ENCODE data around the gene SEMA6D.

The SEMA6D gene

DNA sequence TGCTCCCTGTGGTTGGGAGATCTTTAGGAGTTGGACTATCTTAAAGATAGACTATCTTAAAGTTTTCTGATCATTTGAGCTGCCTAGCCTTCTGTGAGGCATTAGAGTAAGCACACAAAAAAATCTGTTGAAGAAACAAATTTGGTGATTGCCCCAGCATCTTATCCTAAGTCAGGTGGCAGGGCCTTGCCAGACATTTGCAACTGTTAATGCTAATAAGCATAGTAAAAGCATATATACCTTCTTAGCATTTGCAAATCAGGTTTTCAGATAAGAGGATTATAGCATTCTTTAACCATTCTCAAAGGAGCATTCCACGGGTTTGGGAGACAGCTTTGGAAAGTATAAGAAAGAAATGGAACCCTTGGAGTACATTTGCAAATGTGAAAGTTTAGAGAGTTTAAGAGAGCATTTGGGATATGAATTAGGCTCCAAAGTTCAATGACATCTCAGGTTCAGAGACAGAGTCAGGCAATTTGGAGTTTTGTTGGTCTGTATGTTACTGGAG is 61.0 kb downstream of the SEMA6D start:
- no peak overlapping the region for H3K4me3 ChIP-seq (replicated peaks; ENCODE audit: low read depth, low read length)
- DNase-seq (ENCODE audit: extremely low read depth, insufficient read length): no peak
- H3K27me3 ChIP-seq (replicated peaks; ENCODE audit: control insufficient read depth, insufficient read depth, low read length): no peaks in the 10 kb centered on the region
- TF ChIP-seq, protein P1, sequence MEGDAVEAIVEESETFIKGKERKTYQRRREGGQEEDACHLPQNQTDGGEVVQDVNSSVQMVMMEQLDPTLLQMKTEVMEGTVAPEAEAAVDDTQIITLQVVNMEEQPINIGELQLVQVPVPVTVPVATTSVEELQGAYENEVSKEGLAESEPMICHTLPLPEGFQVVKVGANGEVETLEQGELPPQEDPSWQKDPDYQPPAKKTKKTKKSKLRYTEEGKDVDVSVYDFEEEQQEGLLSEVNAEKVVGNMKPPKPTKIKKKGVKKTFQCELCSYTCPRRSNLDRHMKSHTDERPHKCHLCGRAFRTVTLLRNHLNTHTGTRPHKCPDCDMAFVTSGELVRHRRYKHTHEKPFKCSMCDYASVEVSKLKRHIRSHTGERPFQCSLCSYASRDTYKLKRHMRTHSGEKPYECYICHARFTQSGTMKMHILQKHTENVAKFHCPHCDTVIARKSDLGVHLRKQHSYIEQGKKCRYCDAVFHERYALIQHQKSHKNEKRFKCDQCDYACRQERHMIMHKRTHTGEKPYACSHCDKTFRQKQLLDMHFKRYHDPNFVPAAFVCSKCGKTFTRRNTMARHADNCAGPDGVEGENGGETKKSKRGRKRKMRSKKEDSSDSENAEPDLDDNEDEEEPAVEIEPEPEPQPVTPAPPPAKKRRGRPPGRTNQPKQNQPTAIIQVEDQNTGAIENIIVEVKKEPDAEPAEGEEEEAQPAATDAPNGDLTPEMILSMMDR (IDR thresholded peaks at IDR 0.05; ENCODE audit: insufficient read depth, low read length, poor library complexity, severe bottlenecking): no peak
- no peaks in the 10 kb centered on the region for H3K36me3 ChIP-seq (ENCODE audit: control insufficient read depth, insufficient read depth, low read length)

DNA sequence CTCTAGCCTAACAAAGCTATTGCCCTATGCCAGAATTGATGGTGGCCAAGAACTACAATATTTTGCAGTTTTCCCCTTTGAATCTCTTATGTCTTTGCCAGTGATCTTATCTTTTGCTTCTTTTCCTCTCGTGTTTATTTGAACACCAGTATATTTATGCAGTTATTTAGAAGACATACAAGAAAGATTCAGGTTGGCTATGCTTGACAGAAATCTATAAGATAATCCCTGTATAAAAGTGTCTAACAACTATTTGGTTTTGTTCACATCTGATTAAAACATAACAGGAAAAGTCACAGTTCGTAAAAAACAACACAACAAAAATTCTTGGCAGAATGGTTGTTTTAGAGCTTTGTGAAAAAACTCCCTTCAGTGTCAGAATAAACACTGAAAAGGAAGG is 63.7 kb downstream of the SEMA6D start:
- H3K36me3 ChIP-seq (ENCODE audit: control insufficient read depth, insufficient read depth, low read length): no peaks in the 10 kb centered on the region
- no peaks in the 10 kb centered on the region for H3K27me3 ChIP-seq (replicated peaks; ENCODE audit: control insufficient read depth, insufficient read depth, low read length)
- DNase-seq (ENCODE audit: extremely low read depth, insufficient read length): no peak
- H3K4me3 ChIP-seq (replicated peaks; ENCODE audit: low read depth, low read length): no peak overlapping the region
- TF ChIP-seq, protein P1 (IDR thresholded peaks at IDR 0.05; ENCODE audit: insufficient read depth, low read length, poor library complexity, severe bottlenecking): no peak

DNA sequence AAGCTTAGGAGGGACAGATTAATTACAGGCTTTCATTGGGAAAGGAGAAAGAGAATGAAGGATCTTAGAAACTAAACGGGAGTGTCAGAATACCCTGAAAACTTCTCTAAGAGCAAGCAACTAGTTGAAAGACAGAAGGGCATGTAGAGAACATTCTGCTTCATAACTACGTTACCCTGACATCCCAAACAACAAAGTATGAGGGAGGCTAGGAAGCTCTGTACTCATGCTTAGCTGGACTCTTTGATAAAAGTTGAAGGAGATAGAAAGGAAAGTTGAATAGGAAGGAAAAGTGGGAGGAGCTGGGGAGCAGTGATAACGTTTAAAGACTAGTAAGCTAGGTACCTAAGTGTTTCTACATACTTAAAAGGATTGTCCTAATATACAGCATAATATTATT is 64.2 kb downstream of the SEMA6D start:
- no peak for DNase-seq (ENCODE audit: extremely low read depth, insufficient read length)
- Histone ChIP-seq H3K4me3 (replicated peaks; ENCODE audit: low read depth, low read length) (no peak overlapping the region), H3K27me3 (replicated peaks; ENCODE audit: control insufficient read depth, insufficient read depth, low read length) (no peaks in the 10 kb centered on the region), H3K36me3 (ENCODE audit: control insufficient read depth, insufficient read depth, low read length) (no peaks in the 10 kb centered on the region)
- TF ChIP-seq, protein P1 (IDR thresholded peaks at IDR 0.05; ENCODE audit: insufficient read depth, low read length, poor library complexity, severe bottlenecking): no peak

DNA sequence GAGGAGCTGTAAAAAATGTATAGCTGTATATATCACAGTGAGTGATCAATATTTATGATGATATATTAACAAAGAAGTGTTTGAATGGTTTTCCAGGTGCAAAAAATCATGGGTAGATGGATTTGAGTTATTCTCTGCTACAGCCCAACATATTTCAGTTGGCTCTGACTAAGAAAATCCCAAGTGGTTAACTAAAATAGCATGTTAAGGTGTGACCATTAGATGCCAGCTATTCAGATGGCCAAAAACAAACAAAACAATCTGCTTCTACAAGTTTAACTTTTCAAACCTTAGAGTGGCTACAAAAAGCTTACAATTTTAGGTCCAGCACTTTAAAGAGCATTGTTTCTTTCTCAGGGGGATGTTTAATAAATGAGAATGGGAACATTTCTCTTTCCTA is 67.5 kb downstream of the SEMA6D start:
- Histone ChIP-seq H3K36me3 (ENCODE audit: control insufficient read depth, insufficient read depth, low read length) (no peaks in the 10 kb centered on the region), H3K27me3 (replicated peaks; ENCODE audit: control insufficient read depth, insufficient read depth, low read length) (no peaks in the 10 kb centered on the region), H3K4me3 (replicated peaks; ENCODE audit: low read depth, low read length) (no peak overlapping the region)
- TF ChIP-seq, protein P1 (IDR thresholded peaks at IDR 0.05; ENCODE audit: insufficient read depth, low read length, poor library complexity, severe bottlenecking): no peak
- DNase-seq (ENCODE audit: extremely low read depth, insufficient read length): no peak

DNA sequence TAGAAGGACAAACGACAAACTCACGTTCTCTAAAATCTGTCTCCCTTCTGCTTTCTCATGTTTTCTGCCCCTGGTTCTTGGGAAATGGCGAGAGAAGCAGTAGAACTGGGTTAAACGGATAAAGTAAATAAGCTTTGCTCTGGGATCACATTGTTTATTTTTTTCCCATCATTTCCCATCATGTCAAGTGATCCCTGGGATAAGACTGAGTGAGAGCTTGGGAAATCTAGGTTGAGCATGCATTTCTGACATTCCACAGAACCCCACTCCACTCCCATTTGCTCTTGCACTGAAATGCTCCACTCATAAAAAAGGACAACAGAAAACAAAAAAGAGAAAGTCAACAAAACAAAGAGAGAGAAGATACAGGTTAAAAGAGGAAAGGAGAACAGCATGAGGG is 69.1 kb downstream of the SEMA6D start:
- TF ChIP-seq, protein P1 (IDR thresholded peaks at IDR 0.05; ENCODE audit: insufficient read depth, low read length, poor library complexity, severe bottlenecking): no peak
- Histone ChIP-seq H3K27me3 (replicated peaks; ENCODE audit: control insufficient read depth, insufficient read depth, low read length) (no peaks in the 10 kb centered on the region), H3K36me3 (ENCODE audit: control insufficient read depth, insufficient read depth, low read length) (no peaks in the 10 kb centered on the region), H3K4me3 (replicated peaks; ENCODE audit: low read depth, low read length) (no peak overlapping the region)
- DNase-seq (ENCODE audit: extremely low read depth, insufficient read length): no peak

DNA sequence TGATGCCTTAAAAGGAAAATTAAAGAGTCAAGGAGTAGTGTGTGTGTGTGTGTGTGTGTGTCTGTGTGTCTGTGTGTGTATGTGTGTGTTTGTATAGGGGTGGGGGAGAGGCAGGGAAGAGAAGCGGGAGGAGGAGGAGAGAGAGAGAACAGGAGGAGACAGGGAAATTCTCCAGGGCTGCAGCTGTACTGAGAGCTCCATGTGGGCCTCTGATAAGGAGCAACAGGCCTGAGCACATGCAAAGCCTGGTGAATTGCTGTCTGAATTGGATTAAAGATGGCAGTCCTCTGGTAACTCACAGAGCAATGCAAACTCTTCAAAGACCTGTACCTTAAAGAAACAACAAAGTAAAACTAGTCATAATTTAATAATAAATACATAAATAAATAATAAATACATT is 70.6 kb downstream of the SEMA6D start:
- H3K27me3 ChIP-seq (replicated peaks; ENCODE audit: control insufficient read depth, insufficient read depth, low read length): no peaks in the 10 kb centered on the region
- TF ChIP-seq, protein P1 (IDR thresholded peaks at IDR 0.05; ENCODE audit: insufficient read depth, low read length, poor library complexity, severe bottlenecking): no peak
- no peak for DNase-seq (ENCODE audit: extremely low read depth, insufficient read length)

More for the DNA sequence above, 70.6 kb downstream of the SEMA6D start:
- no peak overlapping the region for H3K4me3 ChIP-seq (replicated peaks; ENCODE audit: low read depth, low read length)
- H3K36me3 ChIP-seq (ENCODE audit: control insufficient read depth, insufficient read depth, low read length): no peaks in the 10 kb centered on the region
